ENCODE measurements around the gene BEGAIN. TPM values are rescaled to one million over a fixed set of nuclear protein-coding genes. Genes with fewer than 3 reads are reported as not detected.

Gene BEGAIN
- total RNA-seq, 1 experiment from 2014 or later: 7.0 TPM

- CTCF ChIA-PET: no interaction called here
- H3K9me3 Mint-ChIP-seq (ENCODE audit: unreplicated experiment): no peaks in the 10 kb centered on the region
- POLR2A ChIA-PET: no interaction called here
- no peak for TF ChIP-seq CTCF (IDR thresholded peaks at IDR 0.05; ENCODE audit: unreplicated experiment)
- intact Hi-C loops (cut with micrococcal nuclease): no loop called here
- H3K4me3 Mint-ChIP-seq (ENCODE audit: unreplicated experiment): no peak overlapping the region
- no peak for DNase-seq (ENCODE audit: unreplicated experiment)
- H3K27me3 Mint-ChIP-seq (ENCODE audit: insufficient read depth, unreplicated experiment): no peaks in the 10 kb centered on the region
- BruUV-seq (replicated peaks): no TSS peak
- H3K27ac Mint-ChIP-seq (ENCODE audit: low read depth, unreplicated experiment): no peak overlapping the region
- H3K4me1 Mint-ChIP-seq (ENCODE audit: insufficient read depth, unreplicated experiment): no peaks in the 10 kb centered on the region
- H3K36me3 Mint-ChIP-seq (ENCODE audit: insufficient read depth, unreplicated experiment): peaks cover 5% of the 10 kb centered on the region
These were observed 99.9 kb downstream of the BEGAIN start for GRCh38 chr14:100487304-100487703.

Other genes starting within 250 kb of the BEGAIN start
- 14.3 and 18.2 TPM in 2 replicates for gene WDR25, start 210.9 kb downstream of the BEGAIN start, total RNA-seq (2022)
- not detected in 2 replicates for gene DLK1, start 139.5 kb upstream of the BEGAIN start, total RNA-seq (2022)
- not detected in 2 replicates for gene MEG3, start 238.7 kb upstream of the BEGAIN start, total RNA-seq (2022)